Naive thymus-derived CD8-positive, alpha-beta T cell (primary cell): ENCODE results near the gene ARHGEF19. TPM values are rescaled to one million over a fixed set of nuclear protein-coding genes. Genes with fewer than 3 reads are reported as not detected.

ENCODE experiments used
- polyA plus RNA-seq, 3 donors: library from polyadenylated mRNA; unstranded; fragments of 300-500 nt; fragmentation: Illumina TruSeq; gene quantifications; one replicate each; pipeline ENCODE4 v1.2.3, GENCODE V29; 2021
- total RNA-seq, 8 experiments: library from RNA in 2 of 8; stranded (reverse) in 2 of 8; gene quantifications; one replicate each; pipeline ENCODE4 v1.2.3 and lab custom pipeline; 2021 to 2026

The ARHGEF19 gene
- total and polyA plus RNA-seq, 5 experiments from 2014 or later = 6.4 to 12.7 (median 8.9) TPM

Other genes with a start within 250 kb of the ARHGEF19 start
- gene ZBTB17, start 236.6 kb downstream of the ARHGEF19 start, total RNA-seq = 10 to 100 TPM; 49.3 to 58.1 TPM
- gene ZBTB17, start 236.6 kb downstream of the ARHGEF19 start, polyA plus RNA-seq = 10 to 100 TPM; 10.2 to 23.3 (median 11.1) TPM
- not detected for gene SRARP, start 208.4 kb downstream of the ARHGEF19 start, total RNA-seq
- not detected for gene SRARP, start 208.4 kb downstream of the ARHGEF19 start, polyA plus RNA-seq
- gene HSPB7, start 194.6 kb downstream of the ARHGEF19 start, total RNA-seq = not detected
- not detected for gene HSPB7, start 194.6 kb downstream of the ARHGEF19 start, polyA plus RNA-seq
- not detected for gene CLCNKA, start 190.6 kb downstream of the ARHGEF19 start, total RNA-seq
- not detected for gene CLCNKA, start 190.6 kb downstream of the ARHGEF19 start, polyA plus RNA-seq
- not detected for gene CLCNKB, start 168.9 kb downstream of the ARHGEF19 start, total RNA-seq
- not detected for gene CLCNKB, start 168.9 kb downstream of the ARHGEF19 start, polyA plus RNA-seq
- not detected for gene FAM131C, start 139.0 kb downstream of the ARHGEF19 start, total RNA-seq
- gene FAM131C, start 139.0 kb downstream of the ARHGEF19 start, polyA plus RNA-seq = not detected
- not detected for gene EPHA2, start 56.6 kb downstream of the ARHGEF19 start, total RNA-seq
- gene EPHA2, start 56.6 kb downstream of the ARHGEF19 start, polyA plus RNA-seq = not detected
- 1 to 10 TPM; 8.8 to 9.6 TPM for gene CPLANE2, start 24.5 kb upstream of the ARHGEF19 start, total RNA-seq
- 1 to 10 TPM; 1.7 to 2.9 (median 2.7) TPM for gene CPLANE2, start 24.5 kb upstream of the ARHGEF19 start, polyA plus RNA-seq
- gene FBXO42, start 139.8 kb upstream of the ARHGEF19 start, total RNA-seq = 10 to 100 TPM; 24.3 to 27.4 TPM
- 10 to 100 TPM; 11.8 to 21.5 (median 15.5) TPM for gene FBXO42, start 139.8 kb upstream of the ARHGEF19 start, polyA plus RNA-seq
- 10 to 100 TPM; 90.0 to 93.6 TPM for gene SZRD1, start 154.6 kb upstream of the ARHGEF19 start, total RNA-seq
- 10 to 100 TPM; 47.5 to 50.1 (median 49.7) TPM for gene SZRD1, start 154.6 kb upstream of the ARHGEF19 start, polyA plus RNA-seq
- gene SPATA21, start 224.8 kb upstream of the ARHGEF19 start, total RNA-seq = not detected
- gene SPATA21, start 224.8 kb upstream of the ARHGEF19 start, polyA plus RNA-seq = not detected
- 100 to 1,000 TPM; 142 to 146 TPM for gene NECAP2, start 228.1 kb upstream of the ARHGEF19 start, total RNA-seq
- gene NECAP2, start 228.1 kb upstream of the ARHGEF19 start, polyA plus RNA-seq = 100 to 1,000 TPM; 137 to 176 (median 171) TPM